Inflammatory macrophage treated with lipopolysaccharide for 4 hours (primary cell): ENCODE data around the gene SIGLEC5.
"Not testable (repeated sequence)": the region's sequence is repeated elsewhere in the genome, so short reads cannot be mapped to it uniquely, and the experiment has no call there.

ENCODE experiments used
- DNase-seq: peaks from one replicate; pipeline ENCODE4 v3.0.0-alpha.2; 2020

Gene SIGLEC5

GRCh38 chr19:51630315-51630714 lies at the start of gene SIGLEC5:
Gene SIGLEC5, minus strand, starts transcription at chr19:51630401. Its CDS starts 66 bp downstream, at chr19:51630335.
- not testable (repeated sequence) for DNase-seq

- DNase-seq = no peak
These were observed 46.4 kb upstream of the SIGLEC5 start for GRCh38 chr19:51676566-51677083.

- DNase-seq = peak; percentile 69
These were observed 45.8 kb upstream of the SIGLEC5 start for GRCh38 chr19:51675911-51676565.

- peak; percentile 99 for DNase-seq
These were observed 38.0 kb upstream of the SIGLEC5 start for GRCh38 chr19:51668216-51668615.

- no peak for DNase-seq
These were observed 34.8 kb upstream of the SIGLEC5 start for GRCh38 chr19:51664997-51665396.

- no peak for DNase-seq
These were observed 33.9 kb upstream of the SIGLEC5 start for GRCh38 chr19:51664131-51664530.

- DNase-seq = peak; percentile 17
These were observed 33.4 kb upstream of the SIGLEC5 start for GRCh38 chr19:51663650-51664049.

- DNase-seq = peak; percentile 86
These were observed 30.9 kb upstream of the SIGLEC5 start for GRCh38 chr19:51660975-51661600.

GRCh38 chr19:51654783-51655182 lies 24.6 kb upstream of the SIGLEC5 start:
- DNase-seq = no peak

GRCh38 chr19:51653162-51653561 lies 23.0 kb upstream of the SIGLEC5 start:
- DNase-seq = no peak

GRCh38 chr19:51652266-51652665 lies 22.1 kb upstream of the SIGLEC5 start:
- peak; percentile 50 for DNase-seq

GRCh38 chr19:51651216-51651846 lies 21.1 kb upstream of the SIGLEC5 start:
- peak; percentile 96 for DNase-seq

GRCh38 chr19:51647318-51647717 lies 17.1 kb upstream of the SIGLEC5 start:
- no peak for DNase-seq

GRCh38 chr19:51646730-51647129 lies 16.5 kb upstream of the SIGLEC5 start, which contains the start of gene SIGLEC14:
Gene SIGLEC14, minus strand, starts transcription at chr19:51646825. Its CDS starts 66 bp downstream, at chr19:51646759.
- DNase-seq = peak; percentile 27

GRCh38 chr19:51644636-51645271 lies 14.6 kb upstream of the SIGLEC5 start:
- DNase-seq = no peak

GRCh38 chr19:51641648-51642047 lies 11.4 kb upstream of the SIGLEC5 start:
- no peak for DNase-seq

GRCh38 chr19:51640386-51640785 lies 10.2 kb upstream of the SIGLEC5 start:
- no peak for DNase-seq

- no peak for DNase-seq
These were observed 9.7 kb upstream of the SIGLEC5 start for GRCh38 chr19:51639916-51640315.

- DNase-seq = no peak
These were observed 7.3 kb upstream of the SIGLEC5 start for GRCh38 chr19:51637362-51637978.

GRCh38 chr19:51632126-51632525 lies 1.9 kb upstream of the SIGLEC5 start:
- DNase-seq = no peak

- DNase-seq = no peak
These were observed 1.9 kb downstream of the SIGLEC5 start for GRCh38 chr19:51628153-51628939.
